Omental fat pad (tissue), 4 donors: Measurements from ENCODE around the gene STAC3. TPM values are rescaled to one million over a fixed set of nuclear protein-coding genes. Genes with fewer than 3 reads are reported as not detected.

Source experiments
- ATAC-seq: fragments of 150-250 bp; one replicate; pipeline ENCODE4 v1.9.1; 2016; ENCODE audit warnings: mild to moderate bottlenecking, moderate library complexity; ENCODE audit not compliant: low FRiP score
- DNase-seq: peaks from one replicate; pipeline ENCODE4 v3.0.0-alpha.2; 2019; ENCODE audit warnings: low spot score
- CTCF ChIP-seq, 3 donors: fragments of 450-650 bp; IDR thresholded peaks; one replicate each; pipeline ENCODE4 v1.5.1; 2016 to 2017; ENCODE audit warnings: antibody characterized with exemption in 3 of 3, mild to moderate bottlenecking in 3 of 3, moderate library complexity in 2 of 3
- small RNA-seq: library from RNA; depleted of rRNA; stranded (forward); fragments of <200 nt; gene quantifications from one replicate; pipeline ENCODE3, GENCODE V24; 2016
- total RNA-seq, 4 donors: library from RNA; depleted of rRNA; stranded (reverse); fragments of >200 nt; gene quantifications; one replicate each; pipeline ENCODE4 v1.1.0, GENCODE V29; 2016

Gene STAC3
- total RNA-seq, 4 donors from 2014 or later, result 2.0 to 3.7 (median 2.6) TPM

GRCh38 chr12:57195186-57195585 is 55.8 kb downstream of the STAC3 start:
- ATAC-seq, result no peak
- no peak for TF ChIP-seq CTCF (IDR thresholded peaks at IDR 0.05)

GRCh38 chr12:57194253-57194652 is 56.7 kb downstream of the STAC3 start:
- DNase-seq (no peak), ATAC-seq (no peak)
- no peak for TF ChIP-seq CTCF (IDR thresholded peaks at IDR 0.05)

More at GRCh38 chr12:57195186-57195585, 55.8 kb downstream of the STAC3 start:
- no peak for DNase-seq

GRCh38 chr12:57193706-57194245 is 57.2 kb downstream of the STAC3 start:
- no peak for ATAC-seq
- no peak for TF ChIP-seq CTCF (IDR thresholded peaks at IDR 0.05)
- DNase-seq, result no peak

Small RNA genes within 50 kb of the gene (small RNA-seq; reads per million reads assigned to genes)
- 2.2 reads per million, percentile 45 among the genes with 10 or more reads in this experiment for gene MIR1228

Other genes starting within 250 kb of the STAC3 start
- gene ZBTB39, start 244.6 kb downstream of the STAC3 start, total RNA-seq, result 1 to 10 TPM; 3.5 to 7.2 (median 6.6) TPM
- gene TAC3, start 234.7 kb downstream of the STAC3 start, total RNA-seq, result not detected
- under 1 TPM in 3 of 4 donors, not detected in 1; 0.25 to 0.74 (median 0.32) TPM for gene MYO1A, start 201.1 kb downstream of the STAC3 start, total RNA-seq
- gene NEMP1, start 172.4 kb downstream of the STAC3 start, total RNA-seq, result 1 to 10 TPM; 4.6 to 9.8 (median 5.9) TPM
- gene NAB2, start 162.1 kb downstream of the STAC3 start, total RNA-seq, result 10 to 100 TPM; 15.1 to 24.7 (median 18.1) TPM
- gene STAT6, start 139.8 kb downstream of the STAC3 start, total RNA-seq, result 100 to 1,000 TPM; 112 to 234 (median 124) TPM
- gene LRP1, start 122.7 kb downstream of the STAC3 start, total RNA-seq, result 100 to 1,000 TPM; 312 to 592 (median 571) TPM
- not detected for gene LRP1-AS, start 103.6 kb downstream of the STAC3 start, total RNA-seq
- gene NXPH4, start 34.4 kb downstream of the STAC3 start, total RNA-seq, result 1 to 10 TPM in 2 of 4 donors, under 1 TPM in 1, not detected in 1; 0.56 to 2.4 (median 1.4) TPM
- gene SHMT2, start 21.5 kb downstream of the STAC3 start, total RNA-seq, result 10 to 100 TPM; 45.2 to 66.4 (median 55.0) TPM
- 10 to 100 TPM; 24.2 to 47.3 (median 26.7) TPM for gene R3HDM2, start 179.9 kb upstream of the STAC3 start, total RNA-seq
- gene INHBC, start 183.6 kb upstream of the STAC3 start, total RNA-seq, result not detected
- gene INHBE, start 204.1 kb upstream of the STAC3 start, total RNA-seq, result under 1 TPM in 1 of 4 donors, not detected in 3; 0.25 TPM
- under 1 TPM in 3 of 4 donors, not detected in 1; 0.09 to 0.60 (median 0.19) TPM for gene GLI1, start 208.6 kb upstream of the STAC3 start, total RNA-seq
- gene ARHGAP9, start 228.7 kb upstream of the STAC3 start, total RNA-seq, result 10 to 100 TPM; 13.8 to 85.6 (median 29.8) TPM
- 100 to 1,000 TPM in 1 of 4 donors, 10 to 100 TPM in 3; 53.5 to 108 (median 58.4) TPM for gene MARS1, start 236.9 kb upstream of the STAC3 start, total RNA-seq